Cardiac septum (tissue), 1 donor: ENCODE measurements around the gene LRRC55. TPM values are rescaled to one million over a fixed set of nuclear protein-coding genes. Genes with fewer than 3 reads are reported as not detected.
"Not testable (repeated sequence)": the region's sequence is repeated elsewhere in the genome, so short reads cannot be mapped to it uniquely, and the experiment has no call there.

Experiments used
- DNase-seq: peaks from one replicate; pipeline ENCODE4 v3.0.0-alpha.2; 2020; ENCODE audit warnings: low spot score
- intact Hi-C: fragments of 100-400 bp; cut with DNase I; formaldehyde crosslinking; loops from one replicate; pipeline ENCODE4 v1.14.0; 2022
- total RNA-seq: library from RNA; stranded (reverse); fragmentation: NEBNext Ultra II Directional; extraction: Animal tissue kit (Norgen Biotek cat#: 25700); gene quantifications from one replicate; pipeline ENCODE4 v1.2.1, GENCODE V29; 2021
- donor health status: DM: no; HTN: no; CAD: no.

LRRC55 gene
- total RNA-seq, 1 donor from 2014 or later = 0.13 TPM

DNA sequence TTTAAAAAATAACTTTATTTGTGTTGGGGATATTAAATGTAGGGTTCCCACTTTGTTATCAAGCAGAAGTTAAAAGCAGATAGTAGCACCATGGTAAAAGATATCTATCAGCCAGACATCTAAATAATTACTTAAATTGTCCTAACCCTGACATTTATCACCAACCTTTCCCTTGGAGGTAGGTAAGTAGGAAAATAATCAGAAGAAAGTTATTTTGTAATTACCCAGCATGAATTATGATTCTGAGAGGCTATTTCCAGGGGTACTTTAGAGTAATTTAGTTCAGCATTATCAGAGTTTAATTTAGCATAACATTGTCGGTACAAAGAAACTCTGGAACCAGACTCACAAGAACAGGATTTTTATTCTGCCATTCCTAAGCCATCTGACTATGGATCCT, 23.2 kb upstream of the LRRC55 start:
- no peak for DNase-seq
- intact Hi-C loops = no loop called here

DNA sequence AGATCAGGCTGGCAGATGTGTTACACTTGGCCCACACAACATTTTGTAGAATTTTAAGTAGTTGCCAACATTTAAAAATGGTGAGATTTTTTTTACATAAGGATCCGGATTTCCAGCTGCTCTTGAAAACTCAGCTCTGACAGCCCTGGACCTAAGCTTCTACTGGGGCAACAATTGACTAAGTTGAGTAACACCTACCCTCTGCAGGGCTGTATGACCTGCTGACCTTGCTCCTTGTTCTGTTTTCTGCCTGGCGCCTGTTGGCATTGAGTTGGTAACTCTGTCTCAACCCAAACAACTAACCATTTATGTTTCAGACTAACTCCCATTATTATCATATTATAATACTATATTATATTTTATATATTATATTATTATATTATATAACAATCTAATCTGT, 21.1 kb upstream of the LRRC55 start:
- DNase-seq = no peak
- intact Hi-C loops = no loop called here

DNA sequence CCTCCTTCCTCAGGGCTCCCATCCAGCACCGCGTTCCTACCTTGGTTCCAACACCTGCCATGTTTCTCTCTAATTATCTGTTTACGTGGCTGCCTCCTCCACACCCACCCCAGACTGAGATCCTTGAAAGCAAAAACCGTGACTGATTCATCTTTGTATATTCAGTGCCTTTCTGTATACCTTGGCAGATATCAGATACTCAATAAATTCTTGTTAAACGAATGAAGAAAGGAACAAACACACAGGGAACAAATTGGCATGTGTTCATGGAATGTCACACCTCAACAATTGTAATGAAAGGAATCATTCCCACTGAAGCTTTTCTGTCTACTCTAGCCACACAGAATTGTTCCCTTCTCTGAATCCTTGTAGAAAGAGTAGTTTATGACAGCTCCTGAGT, 20.4 kb upstream of the LRRC55 start:
- DNase-seq = no peak
- intact Hi-C loops = no loop called here

DNA sequence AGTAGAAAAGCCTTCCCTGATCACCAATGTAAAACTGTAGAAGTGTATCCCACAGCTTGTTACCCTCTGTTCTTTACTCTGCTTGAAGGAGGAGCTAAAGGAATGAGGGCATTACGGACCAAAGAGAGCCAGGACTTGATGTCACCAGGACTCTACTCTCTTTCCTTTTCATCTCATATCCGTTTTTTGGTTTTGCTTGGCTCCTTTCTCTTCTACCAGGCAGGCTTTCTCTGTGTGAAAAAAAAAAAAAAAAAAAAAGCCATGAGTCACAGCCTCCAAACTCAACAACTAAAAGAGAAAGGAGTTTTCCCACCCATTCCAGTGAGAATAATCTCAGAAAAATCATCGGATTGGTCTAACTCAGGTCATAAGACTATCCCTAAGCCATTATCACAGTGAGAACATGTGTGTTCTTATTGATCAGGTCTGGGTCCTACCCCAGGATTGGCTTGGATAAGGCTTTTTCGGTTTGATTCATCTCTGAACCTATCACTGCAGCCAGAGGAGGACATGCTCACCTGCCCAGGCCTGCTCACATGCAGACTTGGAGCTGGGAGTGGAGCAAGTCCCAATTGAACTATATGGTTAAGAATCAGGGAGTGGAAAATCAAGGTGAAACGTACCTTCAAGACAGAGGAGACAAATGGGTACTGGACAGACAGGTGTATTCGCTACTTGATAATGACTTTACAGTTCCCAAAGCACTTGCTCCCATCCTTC, 19.4 kb upstream of the LRRC55 start:
- DNase-seq = no peak
- intact Hi-C loops = no loop called here

DNA sequence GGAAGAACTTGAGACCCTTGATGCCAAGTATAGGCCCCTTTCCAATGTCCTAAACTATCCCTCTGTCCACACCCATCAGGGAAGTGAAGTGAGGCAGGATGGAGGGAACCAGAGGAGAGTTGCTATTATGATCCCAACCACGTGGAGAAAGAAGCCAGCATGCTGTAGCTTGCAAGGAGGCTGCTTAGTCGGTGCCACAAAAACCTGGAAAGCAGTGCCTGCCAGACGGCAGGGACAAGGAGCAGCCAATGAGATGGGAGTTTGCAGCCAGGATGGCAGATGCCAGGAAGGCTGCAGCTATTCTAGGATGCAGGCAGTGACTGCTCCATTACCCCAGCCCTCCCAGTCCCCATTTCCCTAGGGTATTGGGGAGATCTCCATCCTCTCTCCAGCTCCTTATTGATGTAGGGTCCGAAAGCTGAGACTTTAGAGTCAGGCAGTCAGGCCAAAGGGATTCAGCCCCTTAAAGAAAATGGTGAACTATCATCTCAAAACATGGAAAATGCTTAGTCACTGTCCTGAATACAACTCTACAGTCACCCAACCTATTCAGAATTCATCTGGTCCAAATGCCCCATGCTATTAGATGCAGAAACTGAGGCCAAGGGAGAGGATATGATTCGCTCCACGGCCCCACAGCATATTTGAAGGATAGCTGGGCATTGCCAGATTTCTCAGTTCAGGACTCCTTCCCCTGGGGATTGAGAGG, 18.4 kb upstream of the LRRC55 start:
- intact Hi-C loops = no loop called here
- DNase-seq = no peak

DNA sequence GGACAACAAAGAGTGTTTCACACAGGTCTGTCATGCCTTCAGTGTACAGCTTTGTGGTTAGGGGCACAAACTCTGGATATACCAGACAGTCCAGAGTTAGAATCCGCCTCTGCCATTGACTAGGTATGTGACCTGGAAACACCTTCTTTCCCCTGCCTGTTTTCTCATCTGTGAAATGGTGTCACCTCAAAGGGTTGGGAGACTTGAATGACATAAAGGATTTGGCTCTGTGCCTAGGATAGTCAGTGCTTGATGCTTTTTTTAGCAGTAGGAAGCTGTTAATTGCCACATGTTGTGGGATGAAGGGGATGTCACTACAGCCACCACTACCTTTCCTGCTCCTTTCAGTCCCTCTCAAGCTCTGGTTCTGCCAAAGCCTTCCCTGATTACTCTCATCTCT, 17.4 kb upstream of the LRRC55 start:
- no peak for DNase-seq
- intact Hi-C loops = no loop called here

DNA sequence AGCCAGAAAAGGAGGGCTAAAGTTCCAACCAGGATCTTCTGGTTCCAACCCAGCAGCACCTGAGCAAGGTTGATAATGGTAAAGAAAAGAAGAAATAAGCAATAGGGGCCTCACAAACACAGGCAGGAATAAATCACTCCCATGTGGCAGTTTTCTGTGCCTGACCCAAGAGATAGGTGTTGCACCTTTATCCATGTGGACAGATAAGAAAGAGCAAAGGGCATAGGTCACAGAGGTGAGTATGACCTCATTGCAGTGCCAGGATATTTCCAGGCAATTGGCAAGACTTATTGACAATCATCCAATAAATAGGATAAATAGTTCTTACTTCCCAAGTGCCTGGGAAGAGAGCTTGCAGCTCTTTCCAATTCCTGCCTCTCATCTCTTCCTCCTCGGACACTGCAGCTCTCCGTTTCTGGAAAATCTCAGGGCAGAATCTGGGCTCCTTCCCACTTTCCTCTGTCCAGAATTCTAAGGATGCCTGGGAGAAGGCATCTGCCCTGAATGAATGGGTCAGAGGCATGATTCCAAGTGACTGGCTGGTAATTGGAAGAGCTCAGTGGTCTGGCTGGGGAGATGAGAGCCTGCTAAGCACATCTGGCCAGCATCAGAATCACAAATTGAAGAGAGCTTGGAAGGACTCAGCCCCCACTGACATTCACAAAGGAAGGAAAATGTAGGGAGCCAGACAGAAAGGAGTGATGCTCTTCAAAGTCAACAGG, 14.5 kb upstream of the LRRC55 start:
- intact Hi-C loops = no loop called here

DNA sequence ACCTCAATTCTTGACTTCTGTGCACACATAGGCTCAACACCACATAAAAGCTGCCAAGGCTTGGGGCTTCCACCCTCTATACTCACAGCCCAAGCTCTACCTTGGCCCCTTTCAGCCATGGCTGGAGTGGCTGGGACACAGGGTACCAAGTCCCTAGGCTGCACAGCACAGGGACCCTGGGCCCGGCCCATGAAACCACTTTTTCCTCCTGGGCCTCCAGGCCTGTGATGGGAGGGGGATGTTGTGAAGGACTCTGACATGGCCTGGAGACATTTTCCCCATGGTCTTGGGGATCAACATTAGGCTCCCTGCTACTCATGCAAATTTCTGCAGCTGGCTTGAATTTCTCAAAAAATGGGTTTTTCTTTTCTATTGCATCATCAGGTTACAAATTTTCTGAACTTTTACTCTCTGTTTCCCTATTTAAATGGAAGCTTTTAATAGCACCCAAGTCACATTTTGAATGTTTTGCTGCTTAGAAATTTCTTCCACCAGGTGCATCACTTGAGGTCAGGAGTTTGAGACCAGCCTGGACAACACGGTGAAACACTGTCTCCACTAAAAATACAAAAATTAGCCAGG, 11.9 kb upstream of the LRRC55 start:
- DNase-seq, intact Hi-C loops: not testable (repeated sequence)

More for the DNA sequence above, 14.5 kb upstream of the LRRC55 start:
- no peak for DNase-seq

DNA sequence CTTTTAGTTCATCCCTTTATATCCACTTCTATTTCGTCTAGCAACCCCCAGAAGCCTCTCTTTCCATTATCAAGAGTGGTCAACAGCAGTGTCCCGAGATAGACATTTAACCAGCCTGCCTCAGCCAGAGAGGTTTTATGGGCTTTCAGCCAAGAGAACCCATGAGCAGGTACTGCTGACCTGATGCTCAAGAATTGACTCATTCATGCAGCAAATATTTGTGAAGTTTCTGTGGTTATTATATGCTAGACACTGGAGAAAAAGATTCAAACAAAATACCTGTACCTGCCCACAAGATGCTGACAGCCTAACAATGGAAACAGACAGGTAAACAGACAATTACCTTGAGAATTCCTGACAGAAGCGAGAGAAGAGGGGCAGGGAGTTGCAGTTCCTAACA, 9.7 kb upstream of the LRRC55 start:
- no peak for DNase-seq
- intact Hi-C loops = no loop called here

DNA sequence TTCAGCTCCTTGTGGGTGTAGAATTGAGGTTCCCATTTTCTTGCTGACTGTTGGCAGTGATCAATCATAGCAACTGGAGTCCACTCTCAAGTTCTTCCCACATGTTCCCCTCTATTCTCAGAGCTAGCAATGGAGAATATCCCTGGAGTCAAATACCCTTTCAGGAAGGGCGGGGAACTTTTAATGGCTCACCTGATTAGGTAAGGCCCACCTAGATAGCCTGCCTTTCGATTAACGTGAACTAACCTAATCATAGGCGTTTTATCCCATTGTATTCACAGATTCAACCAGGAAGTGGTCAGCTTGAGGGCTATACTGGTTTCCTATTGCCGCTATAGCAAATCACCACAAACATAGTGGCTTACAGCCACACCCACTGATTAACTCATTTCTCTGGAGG, 7.1 kb upstream of the LRRC55 start:
- intact Hi-C loops = no loop called here
- no peak for DNase-seq

DNA sequence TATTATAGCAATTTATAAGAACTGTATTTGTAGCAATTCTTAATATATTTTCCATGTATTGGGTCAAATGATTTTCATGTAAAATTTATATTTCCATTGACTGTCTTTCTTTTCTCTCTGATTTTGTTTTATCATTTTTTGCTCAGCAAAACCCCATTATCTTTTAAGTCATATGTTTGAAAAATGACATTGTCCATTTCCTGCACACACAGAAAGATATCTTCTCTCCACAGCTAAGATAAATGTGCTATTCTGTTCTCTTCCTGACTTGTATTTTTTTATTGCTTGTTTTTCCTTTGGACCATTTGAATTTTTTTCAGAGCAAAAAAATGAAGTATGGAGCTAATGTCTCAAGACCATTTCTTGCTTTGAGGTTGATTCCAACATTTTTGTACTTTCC, 6.3 kb upstream of the LRRC55 start:
- no peak for DNase-seq
- intact Hi-C loops = no loop called here

DNA sequence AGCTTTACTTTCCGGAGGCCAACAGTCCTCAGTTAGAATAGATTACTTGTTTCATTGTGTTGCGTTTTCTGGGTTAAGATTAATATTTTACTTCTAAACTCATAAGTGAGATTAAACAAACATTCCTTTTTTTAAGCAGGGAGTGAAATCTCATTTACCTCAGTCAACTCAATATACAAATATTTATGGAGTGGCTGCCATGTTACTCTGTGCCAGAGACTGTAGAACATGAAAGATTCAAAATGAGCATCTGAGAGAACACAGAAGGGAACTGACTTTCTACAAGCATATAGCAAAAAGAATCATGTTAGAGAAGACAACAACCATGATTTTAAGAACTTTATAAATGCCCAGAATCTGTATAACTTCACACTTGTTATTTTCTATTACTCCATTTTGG, 3.4 kb upstream of the LRRC55 start:
- DNase-seq = no peak
- intact Hi-C loops = no loop called here

DNA sequence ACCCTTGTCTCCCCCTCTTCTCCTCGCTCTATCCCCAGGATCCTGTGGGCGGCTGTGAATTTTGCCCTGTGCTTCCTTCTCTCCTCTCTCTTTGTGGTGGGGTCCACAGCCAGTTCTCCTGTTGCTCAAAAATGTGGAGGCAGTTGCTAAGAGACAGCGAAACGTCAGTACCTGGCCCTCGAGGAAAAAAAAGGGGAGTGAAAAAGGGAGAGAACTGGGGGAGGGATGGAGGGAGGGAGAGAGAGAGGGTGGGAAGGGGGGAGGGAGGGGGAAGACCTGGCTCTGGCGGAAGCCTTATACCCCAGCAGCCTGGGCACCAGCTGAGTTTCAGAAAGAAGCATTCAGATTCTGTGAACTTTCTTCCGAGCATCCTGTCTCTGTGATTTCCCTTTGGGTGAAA, 2.1 kb upstream of the LRRC55 start:
- no peak for DNase-seq
- intact Hi-C loops = no loop called here

DNA sequence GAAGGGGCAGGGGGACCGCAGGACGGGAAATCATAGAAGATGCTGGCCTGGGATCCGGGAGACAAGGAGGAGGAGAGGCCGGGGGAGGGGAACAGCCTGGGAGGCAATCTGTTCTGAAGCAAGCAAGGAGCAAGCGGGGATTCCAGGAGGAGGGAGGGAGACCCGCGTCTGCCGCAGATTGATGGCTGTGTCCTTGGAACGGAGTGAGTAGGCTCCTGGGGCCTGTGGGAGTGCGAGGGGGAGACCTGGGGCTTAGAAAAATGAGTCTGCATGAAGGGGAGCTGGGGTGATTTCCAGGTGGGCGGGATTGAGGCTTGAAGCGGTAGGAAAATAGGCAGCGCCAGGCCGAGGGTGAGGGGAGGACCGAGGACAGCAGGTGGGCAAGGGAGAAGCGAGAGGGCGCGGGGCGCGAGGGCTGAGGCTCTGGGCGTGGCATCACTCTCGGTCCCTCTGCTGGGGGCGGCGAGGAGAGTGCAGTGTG, 1.6 kb upstream of the LRRC55 start:
- intact Hi-C loops = no loop called here

DNA sequence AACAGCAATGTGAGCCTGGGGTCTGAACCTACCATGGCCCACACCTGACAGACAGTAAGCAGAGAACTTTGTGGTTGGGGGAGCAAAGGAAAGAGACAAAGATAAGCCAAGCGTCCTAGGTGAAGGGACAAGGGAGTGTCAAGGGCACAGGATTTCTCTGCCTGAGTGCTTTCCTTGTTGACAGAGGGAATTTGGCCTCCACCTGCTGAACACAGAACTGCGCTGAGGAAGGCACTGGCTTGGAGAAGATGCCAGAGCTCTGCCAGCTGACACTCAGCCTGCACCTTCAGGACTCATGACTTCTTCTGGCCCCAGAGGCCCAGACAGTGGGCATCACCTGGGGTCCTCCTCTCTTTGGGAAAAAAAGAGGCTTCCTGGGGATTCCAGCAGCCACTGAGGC, 789 bp upstream of the LRRC55 start:
- DNase-seq = no peak
- intact Hi-C loops = no loop called here

More for the DNA sequence above, 1.6 kb upstream of the LRRC55 start:
- no peak for DNase-seq

DNA sequence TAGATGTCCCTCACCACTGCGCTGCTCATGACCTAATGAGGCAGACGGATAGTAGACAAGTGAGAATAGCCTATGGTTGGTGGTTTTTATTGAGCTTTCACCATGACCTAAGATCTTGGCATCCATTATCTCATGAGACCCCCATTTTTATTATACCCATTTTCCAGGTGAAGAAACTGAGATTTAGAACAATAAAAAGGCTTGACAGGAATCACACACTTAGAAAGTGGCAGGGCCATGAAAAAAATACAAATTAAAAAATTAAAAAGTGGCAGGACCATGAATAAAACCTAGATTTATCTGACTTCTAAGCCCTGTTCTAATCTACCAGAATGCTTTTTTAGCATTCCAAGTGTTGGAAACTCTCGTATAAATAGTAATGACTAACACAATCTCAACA, 1.1 kb downstream of the LRRC55 start:
- DNase-seq = no peak

DNA sequence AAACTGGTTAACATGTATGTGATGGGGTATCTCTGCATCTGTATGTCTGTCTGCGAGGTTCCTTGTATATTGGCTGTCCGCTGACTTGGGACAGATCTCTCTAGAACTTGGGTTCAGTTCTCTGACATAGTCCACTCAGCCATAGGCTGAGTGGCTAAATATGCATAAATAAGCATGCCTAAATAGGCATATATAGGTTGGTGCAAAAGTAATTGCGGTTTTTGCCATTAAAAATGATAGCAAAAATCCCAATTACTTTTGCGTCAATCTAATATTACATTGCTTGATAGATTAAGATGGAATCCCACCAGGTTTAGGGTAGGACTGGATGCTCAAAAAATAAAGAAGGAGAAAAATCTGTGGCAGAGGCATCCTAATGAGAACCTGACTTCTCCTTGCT, 8.8 kb downstream of the LRRC55 start:
- no peak for DNase-seq
- intact Hi-C loops = no loop called here

More for the DNA sequence above, 1.1 kb downstream of the LRRC55 start:
- intact Hi-C loops = no loop called here

DNA sequence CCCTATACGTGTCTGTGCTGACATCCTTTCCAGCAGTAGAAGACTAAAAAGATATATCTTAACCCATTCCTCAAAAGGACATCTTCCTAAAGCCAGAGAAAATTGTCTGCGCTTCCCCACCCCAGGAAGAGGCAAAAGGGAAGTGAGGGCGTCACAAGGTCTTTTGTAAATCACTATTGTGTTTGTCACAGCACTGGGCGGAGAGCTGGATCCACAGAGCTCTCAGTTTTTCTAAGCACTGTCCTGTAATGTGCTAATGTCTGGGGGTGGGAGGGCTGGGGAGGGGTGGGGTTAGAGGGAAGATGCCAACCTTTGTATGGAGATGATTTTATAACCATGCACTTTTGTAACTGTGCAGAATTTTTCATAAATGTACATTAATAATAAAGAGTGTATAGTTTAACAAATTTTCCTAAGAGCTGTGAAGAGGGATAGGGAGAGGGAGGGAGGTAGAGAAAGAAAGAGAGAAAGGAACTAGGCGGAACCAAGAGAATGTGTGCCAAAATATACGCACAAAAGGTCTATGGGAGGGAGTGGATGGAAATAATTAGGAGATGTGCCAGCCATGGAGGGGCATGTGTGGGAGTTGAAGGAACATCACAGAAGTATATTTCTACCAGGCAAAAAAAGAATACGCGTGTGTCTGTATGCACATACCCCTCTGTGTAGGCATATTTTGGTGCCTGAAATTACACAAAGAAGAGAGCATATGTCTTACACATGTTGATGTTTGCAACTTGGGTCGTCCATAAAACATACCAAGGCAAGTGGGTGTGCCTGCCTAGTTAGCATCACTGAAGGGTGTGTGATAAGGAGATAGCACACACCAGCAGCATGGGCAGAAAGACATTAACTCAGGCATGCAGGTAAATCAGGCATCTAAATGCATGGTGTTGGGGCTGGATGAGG, 9.8 kb downstream of the LRRC55 start:
- DNase-seq = no peak
- intact Hi-C loops = no loop called here

DNA sequence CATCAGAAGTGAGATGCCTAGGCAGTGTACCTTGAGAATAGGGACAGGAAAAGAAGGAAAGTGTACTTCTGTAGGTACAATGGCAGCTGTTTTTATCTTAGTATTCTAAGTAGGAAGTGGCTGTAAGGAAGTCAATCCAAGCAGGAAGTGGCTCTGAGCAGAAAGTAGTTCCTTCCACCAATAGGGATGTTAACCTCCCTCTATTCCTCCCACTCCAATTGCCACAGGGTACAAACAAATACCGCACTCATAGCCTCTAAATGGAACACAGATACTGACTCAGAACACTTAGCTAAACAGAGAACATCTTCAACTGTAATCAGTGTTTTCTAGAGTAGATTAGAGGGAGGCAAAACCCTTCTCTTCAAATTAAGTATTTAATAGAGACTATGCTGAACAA, 10.6 kb downstream of the LRRC55 start:
- intact Hi-C loops = no loop called here
- no peak for DNase-seq
